Renal cortex interstitium (tissue), 15 donors: ENCODE data around the gene RFC3. TPM values are rescaled to one million over a fixed set of nuclear protein-coding genes. Genes with fewer than 3 reads are reported as not detected.
"Not testable (repeated sequence)": the region's sequence is repeated elsewhere in the genome, so short reads cannot be mapped to it uniquely, and the experiment has no call there.

Source experiments
- DNase-seq, 11 donors: peaks; one replicate each; pipeline ENCODE4 v3.0.0-alpha.2; 2013; ENCODE audit warnings: low read depth in 9 of 11, low spot score in 4 of 11; ENCODE audit errors: extremely low read depth in 1 of 11
- long read RNA-seq, 16 experiments: transcript quantifications; one replicate each; lab custom pipeline, GENCODE V29; 2026
- polyA plus RNA-seq, 3 donors: library from polyadenylated mRNA; unstranded; fragments of 120-200 nt; gene quantifications; one replicate each; pipeline ENCODE4 v1.2.1, GENCODE V29; 2013; ENCODE audit not compliant: insufficient read length in 3 of 3

The RFC3 gene
- polyA plus RNA-seq: 10 to 100 TPM; 21.7 to 30.4 (median 25.1) TPM
- long read RNA-seq, donor 1, partial matches to known transcripts: 0 of 4 reads
- long read RNA-seq, donor 1, other reads (novel, unspliced or antisense): 0 of 4 reads
- long read RNA-seq, donor 2, transcript RFC3-201 (9 exons, 2,402 nt): major isoform, 5 of 5 reads
- long read RNA-seq, donor 2, partial matches to known transcripts: 0 of 5 reads
- long read RNA-seq, donor 2, other reads (novel, unspliced or antisense): 0 of 5 reads
- long read RNA-seq, donor 3, transcript RFC3-201 (9 exons, 2,402 nt): major isoform, 5 of 5 reads
- long read RNA-seq, donor 3, partial matches to known transcripts: 0 of 5 reads
- long read RNA-seq, donor 3, other reads (novel, unspliced or antisense): 0 of 5 reads
- long read RNA-seq, donor 4, partial matches to known transcripts: 0 of 4 reads
- long read RNA-seq, donor 4, other reads (novel, unspliced or antisense): 0 of 4 reads
- long read RNA-seq, donor 5: 0 reads
- long read RNA-seq, donor 6, transcript RFC3-201 (9 exons, 2,402 nt): major isoform, 6 of 14 reads
- long read RNA-seq, donor 6, partial matches to known transcripts: 8 of 14 reads
- long read RNA-seq, donor 6, other reads (novel, unspliced or antisense): 0 of 14 reads
- long read RNA-seq, donor 7, transcript RFC3-201 (9 exons, 2,402 nt): major isoform, 5 of 5 reads
- long read RNA-seq, donor 7, partial matches to known transcripts: 0 of 5 reads
- long read RNA-seq, donor 7, other reads (novel, unspliced or antisense): 0 of 5 reads
- long read RNA-seq, donor 8: 0 reads
- long read RNA-seq, donor 9, transcript RFC3-201 (9 exons, 2,402 nt): major isoform, 8 of 8 reads
- long read RNA-seq, donor 9, partial matches to known transcripts: 0 of 8 reads
- long read RNA-seq, donor 9, other reads (novel, unspliced or antisense): 0 of 8 reads
- long read RNA-seq, donor 10, transcript RFC3-201 (9 exons, 2,402 nt): major isoform, 5 of 5 reads
- long read RNA-seq, donor 10, partial matches to known transcripts: 0 of 5 reads
- long read RNA-seq, donor 10, other reads (novel, unspliced or antisense): 0 of 5 reads
- long read RNA-seq, donor 11, partial matches to known transcripts: 0 of 5 reads
- long read RNA-seq, donor 11, other reads (novel, unspliced or antisense): 0 of 5 reads
- long read RNA-seq, donor 12, partial matches to known transcripts: 0 of 3 reads
- long read RNA-seq, donor 12, other reads (novel, unspliced or antisense): 0 of 3 reads
- long read RNA-seq, donor 13: 0 reads
- long read RNA-seq, donor 14, transcript RFC3-201 (9 exons, 2,402 nt): major isoform, 8 of 8 reads
- long read RNA-seq, donor 14, partial matches to known transcripts: 0 of 8 reads
- long read RNA-seq, donor 14, other reads (novel, unspliced or antisense): 0 of 8 reads
- long read RNA-seq, donor 15, partial matches to known transcripts: 0 of 2 reads
- long read RNA-seq, donor 15, other reads (novel, unspliced or antisense): 0 of 2 reads
- long read RNA-seq, donor 16, transcript RFC3-201 (9 exons, 2,402 nt): major isoform, 13 of 19 reads
- long read RNA-seq, donor 16, partial matches to known transcripts: 6 of 19 reads
- long read RNA-seq, donor 16, other reads (novel, unspliced or antisense): 0 of 19 reads

DNA sequence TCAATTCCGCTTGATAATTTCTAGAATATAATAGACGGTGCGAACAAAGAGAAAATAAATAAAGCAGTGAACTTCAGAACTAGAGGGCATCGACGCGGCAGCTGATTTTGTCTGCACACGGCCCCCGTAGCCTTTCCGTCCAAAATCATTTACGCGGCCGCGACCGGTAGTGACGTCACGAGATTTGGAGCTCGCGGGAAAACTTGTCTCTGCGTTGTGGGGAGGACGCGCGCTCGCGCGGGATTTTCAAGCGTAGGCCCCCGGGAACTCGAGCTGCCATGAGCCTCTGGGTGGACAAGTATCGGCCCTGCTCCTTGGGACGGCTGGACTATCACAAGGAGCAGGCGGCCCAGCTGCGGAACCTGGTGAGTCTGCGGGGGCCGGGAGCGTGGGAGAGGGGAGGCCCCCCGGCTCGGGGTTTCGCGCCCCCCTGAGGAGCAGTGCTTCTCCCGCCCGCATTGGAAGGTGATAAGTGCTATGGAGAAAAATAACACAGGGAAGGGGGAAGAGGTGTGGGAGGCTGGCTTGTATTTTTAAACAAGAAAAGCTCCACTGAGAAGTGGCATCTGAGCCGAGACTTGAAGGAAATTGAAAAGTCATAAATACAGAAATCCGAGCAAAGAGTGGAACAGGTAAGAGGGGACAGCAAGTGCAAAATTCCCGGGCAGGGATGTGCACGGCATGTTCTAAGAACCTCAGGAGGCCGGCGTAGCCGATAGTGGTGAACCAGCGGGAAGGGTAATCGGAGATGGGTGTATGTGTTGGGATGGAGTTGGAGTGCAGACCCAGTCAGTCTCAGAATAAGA, at the start of gene RFC3:
RFC3 (plus strand) TSS at position 249 of the 806 bp plus-strand sequence; CDS start at position 279, 30 bp downstream.
- DNase-seq: peak; percentile 90 to 97 (median 95)

GRCh38 chr13:33771296-33771695, 46.7 kb upstream of the RFC3 start:
- DNase-seq: no peak

DNA sequence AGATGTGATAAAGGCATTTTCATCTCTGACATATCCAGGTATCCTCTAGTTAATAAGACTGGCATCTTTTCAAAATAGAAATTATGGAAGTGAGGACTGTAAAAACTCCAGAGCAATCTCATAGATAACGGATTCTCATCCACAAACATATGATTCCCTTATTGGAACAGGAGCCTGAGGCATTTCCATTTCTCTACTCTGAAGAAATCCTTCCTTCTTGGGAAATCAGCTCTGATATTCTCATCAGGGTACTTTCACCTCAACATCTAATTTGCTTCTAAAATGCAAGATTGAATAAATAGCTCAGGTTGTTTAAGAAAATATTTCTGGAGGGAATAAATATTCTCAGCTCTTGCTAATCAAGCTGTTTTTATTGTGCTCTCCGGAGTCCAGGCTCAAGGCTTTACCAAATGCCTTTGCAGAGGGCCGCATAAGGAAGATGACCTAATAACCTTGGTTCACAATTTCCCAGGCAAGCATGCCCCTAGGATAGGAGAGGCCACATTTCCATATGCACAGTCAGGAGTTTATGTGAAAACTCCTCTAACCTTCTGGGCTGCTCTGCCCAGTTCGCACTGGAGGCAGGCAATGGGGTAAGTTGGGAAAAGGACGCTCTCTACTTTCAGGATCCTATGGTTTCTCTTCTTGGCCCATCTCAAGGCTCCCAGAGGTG, 44.0 kb upstream of the RFC3 start:
- DNase-seq: no peak

DNA sequence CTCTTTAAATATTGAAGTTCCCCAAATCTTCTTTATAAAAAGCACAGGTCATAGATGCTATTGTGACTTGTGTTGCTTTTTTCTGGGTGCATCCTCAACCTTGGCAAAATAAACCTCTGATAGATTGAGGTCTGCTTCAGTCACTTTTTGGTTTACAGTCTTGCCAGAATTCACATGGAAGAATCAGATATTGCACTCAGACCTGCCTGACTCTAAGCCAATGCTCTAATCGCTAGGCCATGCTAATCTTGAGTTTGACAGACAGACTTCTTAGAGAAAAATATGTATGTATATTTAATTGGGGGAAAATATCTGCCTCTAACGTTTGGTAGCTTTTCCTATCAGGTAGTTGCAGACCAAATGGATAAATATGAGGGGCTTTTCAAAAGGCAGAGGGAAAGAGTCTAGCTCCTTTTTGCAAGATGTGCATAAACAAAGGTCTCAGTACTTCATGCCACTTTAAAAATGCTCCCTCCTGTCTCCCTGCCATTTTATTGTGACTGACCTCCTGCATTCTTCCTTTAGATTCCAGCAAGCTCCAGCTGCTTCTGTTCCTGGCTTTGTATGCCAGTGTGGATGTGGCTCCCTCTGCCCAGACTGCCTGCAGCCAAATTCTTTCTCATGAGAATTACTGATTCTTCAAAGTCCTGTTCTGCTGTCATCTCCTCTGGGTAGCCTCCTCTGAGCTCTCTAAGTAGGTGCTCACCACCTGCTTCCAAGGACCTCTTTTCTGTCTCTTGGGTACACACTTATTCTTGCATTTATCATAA, 42.4 kb upstream of the RFC3 start:
- DNase-seq: no peak

DNA sequence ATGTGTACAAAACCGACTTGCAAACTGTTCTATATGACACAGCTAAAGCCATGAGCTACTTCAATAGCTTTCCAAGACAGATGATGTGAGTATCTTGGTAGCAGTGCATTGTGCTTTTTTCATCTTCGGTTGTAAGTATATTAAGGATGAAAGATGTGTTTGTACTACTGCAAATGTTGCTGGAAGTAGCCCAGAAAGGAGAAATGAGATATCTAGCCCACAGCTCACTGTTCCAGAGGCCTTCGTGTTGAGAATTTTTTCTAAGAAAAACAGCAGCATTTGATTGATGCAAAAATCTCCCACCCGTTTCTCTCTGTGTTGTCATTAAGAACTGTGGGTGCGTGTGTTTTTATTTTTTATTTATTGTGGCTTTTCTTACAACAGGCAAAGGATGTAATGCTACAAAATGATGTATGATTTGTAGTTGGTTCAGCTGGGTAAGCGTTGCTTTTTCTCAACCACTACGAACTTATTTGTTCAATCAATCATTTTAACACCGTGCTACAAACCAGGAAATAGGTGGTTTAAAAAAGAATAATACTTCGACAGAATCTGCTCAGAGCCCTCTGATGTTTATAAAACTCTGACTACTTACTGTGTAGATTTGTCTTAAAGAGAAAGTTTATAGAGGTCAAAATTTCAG, 41.6 kb upstream of the RFC3 start:
- no peak for DNase-seq

DNA sequence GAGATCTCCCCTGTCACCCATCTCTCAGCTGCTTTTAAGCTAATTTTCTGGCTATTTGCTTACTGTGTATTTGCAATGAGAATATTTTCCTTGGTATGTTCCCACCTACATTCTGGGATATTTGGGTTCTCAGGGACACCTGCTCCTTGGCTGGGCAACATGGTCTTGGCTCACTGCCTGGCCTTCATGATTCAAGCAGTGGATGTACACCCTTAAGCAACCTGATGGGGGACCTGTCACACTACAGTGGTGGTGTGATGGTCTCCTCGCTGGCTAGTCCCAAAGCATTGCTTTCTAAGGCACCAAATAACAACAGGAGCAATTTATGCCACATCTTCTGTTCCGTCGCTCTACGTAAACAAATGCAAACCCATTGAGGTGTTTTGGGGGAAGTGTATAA, 35.3 kb upstream of the RFC3 start:
- DNase-seq: no peak

GRCh38 chr13:33783212-33783611, 34.7 kb upstream of the RFC3 start:
- DNase-seq: not testable (repeated sequence)

- no peak for DNase-seq
These were observed 33.2 kb upstream of the RFC3 start for GRCh38 chr13:33784738-33785137.

DNA sequence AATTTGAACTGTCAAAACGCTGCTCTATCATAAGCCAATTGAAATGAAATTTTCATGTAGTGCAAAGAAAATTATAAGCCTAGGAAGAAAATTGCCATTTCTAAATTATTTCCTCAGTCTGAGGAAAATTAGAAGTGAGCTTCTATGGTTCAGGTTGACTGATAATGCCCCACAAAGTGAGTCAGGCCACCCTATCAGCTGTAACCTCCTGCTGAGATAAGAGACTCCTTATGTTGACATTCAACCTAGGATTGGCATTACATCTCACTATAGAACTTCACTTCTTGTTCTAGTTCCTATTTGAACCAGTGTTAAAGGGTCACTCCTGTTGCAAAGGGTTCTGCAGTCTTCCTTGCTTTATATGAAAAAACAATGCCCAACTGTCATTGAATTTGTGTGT, 32.6 kb upstream of the RFC3 start:
- DNase-seq: no peak

DNA sequence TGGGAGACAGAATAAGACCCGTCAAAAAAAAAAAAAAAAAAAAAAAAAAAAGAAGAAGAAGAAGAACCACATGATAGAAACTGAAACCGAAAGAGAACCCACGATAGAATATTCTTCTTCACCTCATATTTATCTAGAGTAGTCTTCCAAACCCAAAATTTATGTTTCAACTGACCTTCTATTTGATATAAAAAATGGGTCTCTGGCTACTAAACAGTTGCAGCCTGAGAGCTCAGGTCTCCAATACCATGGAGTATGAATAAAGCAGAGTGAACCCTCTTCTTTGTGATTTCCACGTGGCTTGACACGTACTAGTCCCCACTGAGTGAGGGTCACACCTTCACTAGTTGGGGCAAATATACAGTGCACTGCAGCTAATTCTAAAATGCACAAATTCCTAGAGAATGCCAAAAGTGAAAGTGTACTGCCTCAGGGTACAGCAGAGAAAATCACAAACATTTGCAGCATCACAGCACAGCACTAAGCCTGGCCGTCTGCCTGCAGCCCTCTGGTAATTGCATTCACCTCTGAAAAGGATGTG, 30.8 kb upstream of the RFC3 start:
- no peak for DNase-seq

GRCh38 chr13:33789066-33789606, 28.8 kb upstream of the RFC3 start:
- no peak for DNase-seq

- DNase-seq: no peak
These were observed 28.2 kb upstream of the RFC3 start for GRCh38 chr13:33789739-33790138.

DNA sequence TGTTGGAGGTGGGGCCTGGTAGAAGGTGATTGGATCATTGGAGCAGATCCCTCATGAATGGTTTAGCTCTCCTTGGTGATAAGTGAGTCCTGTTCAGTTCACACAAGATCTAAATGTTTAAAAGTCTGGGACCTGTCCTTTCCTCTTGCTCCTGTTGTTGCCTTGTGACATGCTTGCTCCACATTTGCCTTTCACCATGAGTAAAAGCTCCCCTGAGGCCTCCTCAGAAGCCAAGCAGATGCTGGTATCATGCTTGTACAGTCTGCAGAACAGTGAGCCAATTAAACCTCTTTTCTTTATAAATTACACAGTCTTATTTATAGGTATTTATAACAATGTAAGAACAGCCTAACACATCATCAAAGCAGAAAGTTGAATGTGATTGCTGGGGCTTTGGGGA, 24.2 kb upstream of the RFC3 start:
- DNase-seq: no peak

DNA sequence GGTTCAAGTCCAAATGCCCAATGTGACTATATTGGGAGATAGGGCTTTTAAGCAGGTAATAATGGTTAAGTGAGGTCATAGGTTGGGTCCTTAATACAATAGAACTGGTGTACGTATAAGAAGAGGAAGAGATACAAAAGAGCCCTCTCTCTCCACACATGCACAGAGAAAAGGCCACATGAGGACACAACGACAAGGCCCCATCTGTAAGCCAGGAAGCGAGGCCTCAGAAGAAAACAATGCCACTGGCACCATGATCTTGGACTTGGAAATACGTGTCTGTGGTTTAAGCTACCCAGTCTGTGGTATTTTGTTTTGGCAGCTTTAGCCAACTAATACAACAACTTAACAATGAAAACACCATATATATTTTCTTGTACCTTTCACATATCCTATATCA, 23.4 kb upstream of the RFC3 start:
- no peak for DNase-seq

DNA sequence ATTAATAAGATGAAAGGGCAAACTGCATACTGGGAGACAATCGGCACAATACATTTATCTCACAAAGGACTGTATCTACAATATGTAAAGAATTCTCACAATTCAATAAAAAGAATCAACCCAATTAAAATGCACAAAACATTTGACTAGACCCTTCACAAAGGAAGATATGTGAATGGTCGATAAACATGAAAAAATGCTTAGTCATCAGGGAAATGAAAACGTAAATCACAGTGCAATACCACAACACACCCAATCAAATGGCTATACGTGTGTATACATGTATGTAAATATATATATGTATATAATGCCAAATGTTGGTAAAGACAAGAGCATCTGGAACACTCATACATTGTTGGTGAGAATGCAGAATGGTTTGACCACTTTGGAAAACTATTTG, 21.9 kb upstream of the RFC3 start:
- no peak for DNase-seq

DNA sequence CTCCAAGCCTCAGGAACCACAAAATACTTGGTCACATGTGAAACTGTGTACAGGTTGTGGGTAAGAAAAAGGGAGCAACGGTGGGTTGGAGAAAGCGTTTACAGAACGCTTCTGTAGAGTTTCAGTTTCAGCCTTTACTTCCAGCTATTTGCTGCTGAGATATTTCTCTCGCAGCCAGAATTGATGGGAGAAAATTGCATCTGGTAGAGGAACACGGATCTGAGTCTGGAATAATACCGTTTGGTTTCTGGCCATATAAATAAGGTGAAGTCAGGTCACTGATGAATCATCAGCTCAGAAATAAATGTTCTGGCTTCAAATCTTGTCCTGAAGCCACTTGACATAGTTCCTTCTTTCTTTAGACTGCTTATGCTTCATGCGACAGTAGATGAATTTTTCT, 20.3 kb upstream of the RFC3 start:
- no peak for DNase-seq
